RWPE2 (cell line): ENCODE measurements around the gene PDGFRB.
"Not testable (repeated sequence)": the region's sequence is repeated elsewhere in the genome, so short reads cannot be mapped to it uniquely, and the experiment has no call there.

Experiments
- ATAC-seq: fragments of 200-7000 bp; cut with Tn5 transposase; 3 replicates; pipeline ENCODE4 v1.9.1; 2021; ENCODE audit warnings: low read depth
- DNase-seq: peaks from one replicate; pipeline ENCODE4 v3.0.0-alpha.2; 2020; ENCODE audit warnings: low spot score
- H3K27ac ChIP-seq: fragments of 450-650 bp; 2 replicates; pipeline ENCODE4 v1.5.1; 2017; ENCODE audit warnings: mild to moderate bottlenecking; ENCODE audit not compliant: poor library complexity, severe bottlenecking
- H3K27me3 ChIP-seq: fragments of 250-450 bp; sonication (Bioruptor Pico); 2 replicates; pipeline ENCODE4 v1.5.1; 2021; ENCODE audit warnings: mild to moderate bottlenecking, moderate library complexity; ENCODE audit not compliant: insufficient read depth, poor library complexity, severe bottlenecking
- H3K36me3 ChIP-seq: fragments of 250-450 bp; sonication (Bioruptor Pico); 2 replicates; pipeline ENCODE4 v1.5.1; 2020; ENCODE audit warnings: low read depth, mild to moderate bottlenecking, moderate library complexity
- H3K4me1 ChIP-seq: fragments of 250-450 bp; sonication (Bioruptor Pico); 2 replicates; pipeline ENCODE4 v1.5.1; 2021; ENCODE audit warnings: mild to moderate bottlenecking, moderate library complexity; ENCODE audit not compliant: insufficient read depth, poor library complexity, severe bottlenecking
- H3K4me3 ChIP-seq: fragments of 250-450 bp; sonication (Bioruptor Pico); 2 replicates; pipeline ENCODE4 v1.5.1; 2021; ENCODE audit warnings: mild to moderate bottlenecking, moderate library complexity; ENCODE audit not compliant: severe bottlenecking
- H3K9me3 ChIP-seq: fragments of 250-450 bp; sonication (Bioruptor Pico); 2 replicates; pipeline ENCODE4 v1.5.1; 2021; ENCODE audit warnings: mild to moderate bottlenecking, moderate library complexity; ENCODE audit not compliant: severe bottlenecking
- CTCF ChIP-seq: fragments of 450-650 bp; IDR thresholded peaks from one replicate; pipeline ENCODE4 v1.5.1; 2017; ENCODE audit warnings: mild to moderate bottlenecking, moderate library complexity; ENCODE audit not compliant: poor library complexity, severe bottlenecking

The PDGFRB gene

GRCh38 chr5:150085950-150086715, 69.5 kb downstream of the PDGFRB start, which contains the start of gene CSF1R:
Gene CSF1R (minus strand): TSS chr5:150086554. CDS start chr5:150086427, 127 bp downstream.
- no peaks in the 10 kb centered on the region for H3K9me3 ChIP-seq
- no peak for TF ChIP-seq CTCF
- H3K4me3 ChIP-seq, result no peak within 1 kb of the TSS
- H3K27ac ChIP-seq, result no peak within 1 kb of the TSS
- peaks cover 33% of the 10 kb centered on the region for H3K27me3 ChIP-seq
- no peaks in the 10 kb centered on the region for H3K4me1 ChIP-seq
- no peak for ATAC-seq
- H3K36me3 ChIP-seq, result no peaks in the 10 kb centered on the region
- DNase-seq, result no peak

GRCh38 chr5:150085191-150085912, 70.3 kb downstream of the PDGFRB start:
- Histone ChIP-seq H3K27me3 (peaks cover 32% of the 10 kb centered on the region), H3K27ac (no peak overlapping the region), H3K9me3 (no peaks in the 10 kb centered on the region), H3K4me1 (no peaks in the 10 kb centered on the region), H3K4me3 (no peak overlapping the region), H3K36me3 (no peaks in the 10 kb centered on the region)
- DNase-seq (no peak), ATAC-seq (0 out of 3 replicates have a peak, but pooled peaks have one; percentile 12)
- TF ChIP-seq CTCF, result no peak

- peaks cover 27% of the 10 kb centered on the region for H3K27me3 ChIP-seq
- ATAC-seq, H3K36me3 ChIP-seq, H3K4me1 ChIP-seq, H3K27ac ChIP-seq, DNase-seq, H3K9me3 ChIP-seq, H3K4me3 ChIP-seq: not testable (repeated sequence)
These were observed 70.9 kb downstream of the PDGFRB start for GRCh38 chr5:150084754-150085153.

- no peak for TF ChIP-seq CTCF
- Histone ChIP-seq H3K27me3 (peaks cover 19% of the 10 kb centered on the region), H3K4me3 (no peak overlapping the region), H3K36me3 (no peaks in the 10 kb centered on the region), H3K9me3 (no peaks in the 10 kb centered on the region), H3K27ac (no peak overlapping the region), H3K4me1 (no peaks in the 10 kb centered on the region)
- DNase-seq (no peak), ATAC-seq (no peak)
These were observed 72.8 kb downstream of the PDGFRB start for GRCh38 chr5:150082889-150083288.

- no peak overlapping the region for H3K4me3 ChIP-seq
- H3K9me3 ChIP-seq, result no peaks in the 10 kb centered on the region
- peaks cover 14% of the 10 kb centered on the region for H3K27me3 ChIP-seq
- ATAC-seq, result no peak
- DNase-seq, result no peak
- no peak overlapping the region for H3K27ac ChIP-seq
- no peak for TF ChIP-seq CTCF
- no peaks in the 10 kb centered on the region for H3K4me1 ChIP-seq
- no peaks in the 10 kb centered on the region for H3K36me3 ChIP-seq
These were observed 73.3 kb downstream of the PDGFRB start for GRCh38 chr5:150082374-150082773.
